Trophoblast cell (in vitro differentiated cells and primary cell): ENCODE data around the gene ADGRA3.

Experiments used
- DNase-seq, 2 donors: peaks; one replicate each; pipeline ENCODE4 v3.0.0-alpha.2; 2016
- H2AFZ ChIP-seq: 2 replicates; pipeline ENCODE4 v1.6.1; 2013; ENCODE audit warnings: low read length, moderate library complexity, mild to moderate bottlenecking; ENCODE audit not compliant: insufficient read depth, poor library complexity
- H2AK5ac ChIP-seq: 2 replicates; pipeline ENCODE4 v1.6.1; 2013; ENCODE audit warnings: mild to moderate bottlenecking, low read length
- H2BK120ac ChIP-seq: 2 replicates; pipeline ENCODE4 v1.6.1; 2013; ENCODE audit warnings: low read length, mild to moderate bottlenecking, moderate library complexity; ENCODE audit not compliant: insufficient read depth, poor library complexity
- H2BK12ac ChIP-seq: 2 replicates; pipeline ENCODE4 v1.6.1; 2013; ENCODE audit warnings: mild to moderate bottlenecking, low read length, moderate library complexity
- H2BK5ac ChIP-seq: 2 replicates; pipeline ENCODE4 v1.6.1; 2013; ENCODE audit warnings: low read length, low read depth, moderate library complexity, mild to moderate bottlenecking; ENCODE audit not compliant: poor library complexity
- H3K14ac ChIP-seq: 2 replicates; pipeline ENCODE4 v1.6.1; 2013; ENCODE audit warnings: mild to moderate bottlenecking, low read length
- H3K18ac ChIP-seq: 2 replicates; pipeline ENCODE4 v1.6.1; 2013; ENCODE audit warnings: mild to moderate bottlenecking, low read length
- H3K23ac ChIP-seq: 2 replicates; pipeline ENCODE4 v1.6.1; 2013; ENCODE audit warnings: low read length
- H3K27ac ChIP-seq: 2 replicates; pipeline ENCODE4 v1.5.1; 2013; ENCODE audit warnings: low read depth, mild to moderate bottlenecking, inconsistent platforms, low read length, moderate library complexity
- H3K27me3 ChIP-seq: 2 replicates; pipeline ENCODE4 v1.6.1; 2013; ENCODE audit warnings: inconsistent platforms, mild to moderate bottlenecking, low read length, moderate library complexity; ENCODE audit not compliant: insufficient read depth
- H3K36me3 ChIP-seq, 2 experiments: 1 replicate in 1 of 2; 2 replicates in 1 of 2; pipeline ENCODE4 v1.6.1; 2013; ENCODE audit warnings: low read length in 2 of 2, mild to moderate bottlenecking in 2 of 2, moderate library complexity in 1 of 2; ENCODE audit not compliant: insufficient read depth in 2 of 2, control insufficient read depth in 1 of 2
- H3K4ac ChIP-seq: 2 replicates; pipeline ENCODE4 v1.6.1; 2013; ENCODE audit warnings: low read depth, mild to moderate bottlenecking, low read length, moderate library complexity
- H3K4me1 ChIP-seq, 2 experiments: 1 replicate in 1 of 2; 2 replicates in 1 of 2; pipeline ENCODE4 v1.6.1; 2013; ENCODE audit warnings: low read length in 2 of 2, mild to moderate bottlenecking in 2 of 2, moderate library complexity in 1 of 2; ENCODE audit not compliant: insufficient read depth in 2 of 2, control insufficient read depth in 1 of 2
- H3K4me2 ChIP-seq: 2 replicates; pipeline ENCODE4 v1.6.1; 2013; ENCODE audit warnings: inconsistent platforms, mild to moderate bottlenecking, low read length, moderate library complexity
- H3K4me3 ChIP-seq: 2 replicates; pipeline ENCODE4 v1.5.1; 2013; ENCODE audit warnings: mild to moderate bottlenecking, low read depth, low read length, inconsistent platforms
- H3K79me1 ChIP-seq: one replicate; pipeline ENCODE4 v1.6.1; 2013; ENCODE audit warnings: low read length
- H3K79me2 ChIP-seq: 2 replicates; pipeline ENCODE4 v1.6.1; 2013; ENCODE audit warnings: low read length, mild to moderate bottlenecking; ENCODE audit not compliant: control insufficient read depth, insufficient read depth, poor library complexity
- H3K9ac ChIP-seq: 2 replicates; pipeline ENCODE4 v1.6.1; 2013; ENCODE audit warnings: mild to moderate bottlenecking, low read length
- H3K9me3 ChIP-seq: 2 replicates; pipeline ENCODE4 v1.6.1; 2013; ENCODE audit warnings: low read depth, mild to moderate bottlenecking, control low read depth, inconsistent platforms, low read length; ENCODE audit not compliant: insufficient read depth
- H4K12ac ChIP-seq: 2 replicates; pipeline ENCODE4 v1.6.1; 2013; ENCODE audit warnings: low read depth, mild to moderate bottlenecking, low read length, moderate library complexity
- H4K8ac ChIP-seq: 2 replicates; pipeline ENCODE4 v1.6.1; 2013; ENCODE audit warnings: low read depth, mild to moderate bottlenecking, low read length, moderate library complexity
- H4K91ac ChIP-seq: one replicate; pipeline ENCODE4 v1.6.1; 2013; ENCODE audit warnings: low read depth, mild to moderate bottlenecking, low read length, moderate library complexity
- WGBS: extraction: QIAGEN DNeasy Blood & Tissue Kit; methylation state at CpG from one replicate; pipeline ENCODE4 v1.1.7; 2013; ENCODE audit warnings: missing lambda C conversion rate; ENCODE audit not compliant: insufficient read length, insufficient coverage; ENCODE audit errors: extremely low coverage; 5-methylcytosine and 5-hydroxymethylcytosine counted together

Gene ADGRA3

DNA sequence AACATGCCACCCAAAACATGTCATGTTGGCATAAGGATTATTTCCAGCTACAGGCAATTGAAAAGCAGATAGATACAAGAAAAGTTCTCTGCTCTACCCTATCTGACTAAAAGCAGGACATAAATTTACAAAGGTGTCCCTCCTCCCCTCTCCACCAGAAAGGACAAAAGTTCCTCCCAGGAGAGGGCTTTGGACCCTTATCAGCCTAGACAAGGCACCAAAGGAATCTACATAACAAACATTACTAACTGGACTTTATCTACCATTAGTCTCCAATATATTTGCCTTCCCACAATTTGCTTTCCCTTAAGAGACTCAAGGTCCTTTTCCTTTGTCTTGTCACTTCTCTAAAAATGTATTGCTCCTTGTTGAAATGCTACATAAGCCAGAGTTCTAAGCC, 55.6 kb downstream of the ADGRA3 start:
- Histone ChIP-seq H2AK5ac (no peak overlapping the region), H2BK120ac (no peak overlapping the region), H2BK12ac (no peak overlapping the region), H3K36me3 (no peaks in the 10 kb centered on the region), H2BK5ac (no peak overlapping the region), H3K27ac (no peak overlapping the region), H3K4me3 (no peak overlapping the region), H3K27me3 (no peaks in the 10 kb centered on the region), H3K79me2 (no peaks in the 10 kb centered on the region), H3K4me2 (no peak overlapping the region), H3K4ac (no peak overlapping the region), H3K9me3 (no peaks in the 10 kb centered on the region), H2AFZ (no peak overlapping the region), H3K79me1 (no peaks in the 10 kb centered on the region), H3K4me1 (peaks cover 0 to 2% of the 10 kb centered on the region in 2 experiments), H4K91ac (no peak overlapping the region), H3K9ac (no peak overlapping the region), H3K23ac (no peak overlapping the region), H4K12ac (no peak overlapping the region), H3K18ac (no peak overlapping the region), H3K14ac (no peak overlapping the region), H4K8ac (no peak overlapping the region)
- no peak for DNase-seq

DNA sequence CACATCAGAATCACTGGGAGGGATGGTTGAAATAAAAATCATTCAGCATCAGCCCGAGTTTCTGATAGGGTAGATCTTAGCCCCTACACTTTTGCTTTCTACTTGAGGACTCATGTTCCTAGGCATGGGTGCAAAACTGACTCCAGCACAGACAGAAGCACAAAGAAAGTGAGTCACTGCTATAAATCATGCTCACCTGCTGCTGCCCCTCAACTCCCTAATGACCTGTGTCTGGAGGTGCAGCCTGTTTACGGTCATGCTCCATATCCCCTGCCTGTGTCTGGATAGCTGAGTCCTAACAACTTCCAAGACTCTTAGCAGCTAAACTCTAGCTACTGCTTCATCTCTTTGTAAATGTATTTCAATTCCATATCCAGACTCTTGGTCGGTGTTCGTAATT, 57.8 kb downstream of the ADGRA3 start:
- H3K4ac ChIP-seq: no peak overlapping the region
- H3K4me3 ChIP-seq: no peak overlapping the region
- no peak overlapping the region for H4K91ac ChIP-seq
- no peaks in the 10 kb centered on the region for H3K9me3 ChIP-seq
- H2AFZ ChIP-seq: no peak overlapping the region
- H2BK12ac ChIP-seq: no peak overlapping the region
- no peaks in the 10 kb centered on the region for H3K36me3 ChIP-seq
- H3K23ac ChIP-seq: no peak overlapping the region
- DNase-seq: no peak
- no peak overlapping the region for H2BK5ac ChIP-seq
- H3K4me1 ChIP-seq: peaks cover 0 to 2% of the 10 kb centered on the region in 2 experiments
- H4K12ac ChIP-seq: no peak overlapping the region
- H3K27ac ChIP-seq: no peak overlapping the region
- no peak overlapping the region for H4K8ac ChIP-seq
- H3K27me3 ChIP-seq: no peaks in the 10 kb centered on the region
- no peak overlapping the region for H2BK120ac ChIP-seq
- no peak overlapping the region for H3K9ac ChIP-seq
- no peak overlapping the region for H3K14ac ChIP-seq
- H3K79me2 ChIP-seq: no peaks in the 10 kb centered on the region
- WGBS: no CpG with 5 or more reads among the region's 4 CpGs
- no peak overlapping the region for H3K18ac ChIP-seq
- no peak overlapping the region for H2AK5ac ChIP-seq
- H3K79me1 ChIP-seq: no peaks in the 10 kb centered on the region
- no peak overlapping the region for H3K4me2 ChIP-seq

DNA sequence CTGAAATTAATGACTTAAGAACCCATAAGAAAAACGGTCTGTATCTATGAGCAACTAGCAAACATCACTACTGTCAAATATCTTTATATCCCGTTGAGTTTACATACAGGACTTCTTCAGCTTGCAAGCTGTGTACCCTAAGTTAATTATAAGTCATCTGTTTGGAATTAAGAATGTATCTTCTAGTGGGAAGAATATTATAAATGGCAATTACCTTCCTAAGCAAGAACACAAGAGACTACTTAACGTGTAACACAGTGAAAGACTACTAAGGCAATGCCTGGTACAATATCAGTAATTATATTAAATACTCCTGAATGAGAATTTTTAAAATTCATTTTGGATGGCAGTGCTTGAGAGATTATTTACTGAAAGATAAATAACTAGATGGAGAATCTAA, 58.5 kb downstream of the ADGRA3 start:
- no peak overlapping the region for H2AK5ac ChIP-seq
- H4K12ac ChIP-seq: no peak overlapping the region
- H3K4ac ChIP-seq: no peak overlapping the region
- H2AFZ ChIP-seq: no peak overlapping the region
- H3K4me2 ChIP-seq: no peak overlapping the region
- H2BK120ac ChIP-seq: no peak overlapping the region
- DNase-seq: no peak
- H3K18ac ChIP-seq: no peak overlapping the region
- no peaks in the 10 kb centered on the region for H3K36me3 ChIP-seq
- H2BK5ac ChIP-seq: no peak overlapping the region
- H3K23ac ChIP-seq: no peak overlapping the region
- H3K9ac ChIP-seq: no peak overlapping the region
- no CpG with 5 or more reads among the region's 3 CpGs for WGBS
- no peaks in the 10 kb centered on the region for H3K27me3 ChIP-seq
- H3K79me2 ChIP-seq: no peaks in the 10 kb centered on the region
- no peak overlapping the region for H3K4me3 ChIP-seq
- H4K8ac ChIP-seq: no peak overlapping the region
- H2BK12ac ChIP-seq: no peak overlapping the region
- H3K79me1 ChIP-seq: no peaks in the 10 kb centered on the region
- no peak overlapping the region for H4K91ac ChIP-seq
- H3K4me1 ChIP-seq: peaks cover 0 to 2% of the 10 kb centered on the region in 2 experiments
- H3K27ac ChIP-seq: no peak overlapping the region
- no peak overlapping the region for H3K14ac ChIP-seq
- H3K9me3 ChIP-seq: no peaks in the 10 kb centered on the region

GRCh38 chr4:22456291-22456690, 59.6 kb downstream of the ADGRA3 start:
- no peak overlapping the region for H2BK120ac ChIP-seq
- H3K79me1 ChIP-seq: no peaks in the 10 kb centered on the region
- no peak overlapping the region for H3K14ac ChIP-seq
- DNase-seq: no peak
- no peaks in the 10 kb centered on the region for H3K79me2 ChIP-seq
- H3K4me3 ChIP-seq: no peak overlapping the region
- H3K4me2 ChIP-seq: no peak overlapping the region
- H3K27ac ChIP-seq: no peak overlapping the region
- H4K8ac ChIP-seq: no peak overlapping the region
- no CpG with 5 or more reads among the region's 3 CpGs for WGBS
- H3K9ac ChIP-seq: no peak overlapping the region
- no peaks in the 10 kb centered on the region for H3K27me3 ChIP-seq
- H2AK5ac ChIP-seq: no peak overlapping the region
- no peaks in the 10 kb centered on the region for H3K9me3 ChIP-seq
- no peak overlapping the region for H2BK12ac ChIP-seq
- no peak overlapping the region for H3K4ac ChIP-seq
- H3K18ac ChIP-seq: no peak overlapping the region
- H2BK5ac ChIP-seq: no peak overlapping the region
- no peak overlapping the region for H4K12ac ChIP-seq
- H3K36me3 ChIP-seq: no peaks in the 10 kb centered on the region
- no peak overlapping the region for H4K91ac ChIP-seq
- no peak overlapping the region for H2AFZ ChIP-seq
- no peak overlapping the region for H3K23ac ChIP-seq
- H3K4me1 ChIP-seq: peaks cover 0 to 2% of the 10 kb centered on the region in 2 experiments
